Activated CD4-positive, CD25-positive, alpha-beta regulatory T cell (primary cell): ENCODE measurements around the gene THTPA.

Experiments used
- DNase-seq, 4 experiments: peaks; one replicate each; lab custom pipeline; 2025; lab: John Stamatoyannopoulos, UW

Gene THTPA

GRCh38 chr14:23551266-23552028, 4.6 kb upstream of the THTPA start, which contains the start of gene ZFHX2:
Gene ZFHX2, minus strand, starts transcription at chr14:23551765. Its CDS starts 16,440 bp downstream, at chr14:23535325.
- DNase-seq: peak; percentile 43 to 67 (median 52)

- DNase-seq: no peak
These were observed 564 bp upstream of the THTPA start for GRCh38 chr14:23555533-23555881.

- DNase-seq: no peak
These were observed 799 bp downstream of the THTPA start for GRCh38 chr14:23556700-23557440.

- no peak for DNase-seq
These were observed 1.4 kb downstream of the THTPA start for GRCh38 chr14:23557521-23557920.

- no peak for DNase-seq
These were observed 1.9 kb downstream of the THTPA start for GRCh38 chr14:23557946-23558345.

GRCh38 chr14:23558346-23559009, 2.4 kb downstream of the THTPA start:
- no peak for DNase-seq

- peak; percentile 25 to 58 (median 46) for DNase-seq
These were observed 3.2 kb downstream of the THTPA start for GRCh38 chr14:23559010-23559925.

GRCh38 chr14:23559926-23560520, 4.0 kb downstream of the THTPA start:
- no peak for DNase-seq

GRCh38 chr14:23561259-23561658, 5.2 kb downstream of the THTPA start:
- no peak for DNase-seq

GRCh38 chr14:23561873-23562821, 6.1 kb downstream of the THTPA start:
- DNase-seq: no peak

GRCh38 chr14:23562822-23563472, 6.9 kb downstream of the THTPA start:
- DNase-seq: peak; percentile 21 to 41 (median 30)

- no peak for DNase-seq
These were observed 7.6 kb downstream of the THTPA start for GRCh38 chr14:23563473-23564180.

- DNase-seq: no peak
These were observed 8.2 kb downstream of the THTPA start for GRCh38 chr14:23564181-23564812.

- DNase-seq: no peak
These were observed 8.8 kb downstream of the THTPA start for GRCh38 chr14:23564876-23565275.

GRCh38 chr14:23565626-23566025, 9.6 kb downstream of the THTPA start:
- no peak for DNase-seq

GRCh38 chr14:23566112-23566777, 10.2 kb downstream of the THTPA start:
- DNase-seq: no peak

GRCh38 chr14:23566778-23567185, 10.7 kb downstream of the THTPA start:
- DNase-seq: no peak
